A673 (cell line): Measurements from ENCODE around the gene CDH4.

Experiments used
- EZH2 ChIP-seq: fragments of 200-600 bp; sonication (generic); IDR thresholded peaks from 2 replicates; pipeline ENCODE4 v1.6.1; 2017; ENCODE audit warnings: borderline replicate concordance, low read depth, mild to moderate bottlenecking, mixed read lengths, antibody characterized with exemption, low read length; ENCODE audit not compliant: poor library complexity, severe bottlenecking
- TF ChIP-seq, protein P1 (sequence below): fragments of 300-800, 200-600 bp; sonication (generic); conservative IDR thresholded peaks from 2 replicates; pipeline ENCODE4 v1.5.1; 2017; ENCODE audit warnings: low read depth, mild to moderate bottlenecking, antibody characterized with exemption, low read length, moderate library complexity, mixed read lengths

DNA sequence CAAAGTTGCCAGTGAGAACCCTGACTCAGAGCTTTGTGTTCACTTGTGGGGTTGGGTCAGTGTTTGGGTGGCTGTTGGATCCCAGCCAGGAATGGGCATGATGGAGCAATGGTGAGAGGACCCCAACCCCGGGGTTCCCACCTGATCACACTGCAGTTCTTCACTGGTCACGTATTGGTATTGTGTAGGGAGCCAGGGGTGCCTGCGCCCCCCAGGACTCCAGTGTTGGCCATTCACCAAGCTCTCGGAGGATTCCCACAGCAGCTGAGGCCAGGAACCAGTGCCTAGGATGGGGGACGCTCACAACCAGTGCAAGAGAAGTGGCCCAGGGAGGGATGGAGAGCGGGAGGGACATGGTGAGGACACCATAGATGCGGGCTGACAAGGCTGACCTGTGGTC lies 207.2 kb downstream of the CDH4 start:
- TF ChIP-seq, protein P1, sequence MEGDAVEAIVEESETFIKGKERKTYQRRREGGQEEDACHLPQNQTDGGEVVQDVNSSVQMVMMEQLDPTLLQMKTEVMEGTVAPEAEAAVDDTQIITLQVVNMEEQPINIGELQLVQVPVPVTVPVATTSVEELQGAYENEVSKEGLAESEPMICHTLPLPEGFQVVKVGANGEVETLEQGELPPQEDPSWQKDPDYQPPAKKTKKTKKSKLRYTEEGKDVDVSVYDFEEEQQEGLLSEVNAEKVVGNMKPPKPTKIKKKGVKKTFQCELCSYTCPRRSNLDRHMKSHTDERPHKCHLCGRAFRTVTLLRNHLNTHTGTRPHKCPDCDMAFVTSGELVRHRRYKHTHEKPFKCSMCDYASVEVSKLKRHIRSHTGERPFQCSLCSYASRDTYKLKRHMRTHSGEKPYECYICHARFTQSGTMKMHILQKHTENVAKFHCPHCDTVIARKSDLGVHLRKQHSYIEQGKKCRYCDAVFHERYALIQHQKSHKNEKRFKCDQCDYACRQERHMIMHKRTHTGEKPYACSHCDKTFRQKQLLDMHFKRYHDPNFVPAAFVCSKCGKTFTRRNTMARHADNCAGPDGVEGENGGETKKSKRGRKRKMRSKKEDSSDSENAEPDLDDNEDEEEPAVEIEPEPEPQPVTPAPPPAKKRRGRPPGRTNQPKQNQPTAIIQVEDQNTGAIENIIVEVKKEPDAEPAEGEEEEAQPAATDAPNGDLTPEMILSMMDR, result no peak
- no peak for TF ChIP-seq EZH2
